Transverse colon (tissue), 4 donors: ENCODE results near the gene PLEKHA6.

Experiments
- EP300 ChIP-seq: sonication (generic); formaldehyde crosslinking; IDR thresholded peaks from one replicate; pipeline ENCODE4 v1.6.1; 2017; ENCODE audit warnings: antibody characterized with exemption, low read depth
- POLR2A ChIP-seq: fragments of 450-650 bp; IDR thresholded peaks from one replicate; pipeline ENCODE4 v1.6.1; 2016; ENCODE audit warnings: antibody characterized with exemption, mild to moderate bottlenecking, moderate library complexity
- POLR2AphosphoS5 ChIP-seq, 3 donors: sonication (generic); formaldehyde crosslinking; IDR thresholded peaks; one replicate each; pipeline ENCODE4 v1.6.1; 2016; ENCODE audit warnings: antibody characterized with exemption in 3 of 3
- TF ChIP-seq, protein P1 (sequence below), 5 experiments: fragments of 200-600 bp in 3 of 5; fragments of 450-650 bp in 2 of 5; sonication (generic) in 3 of 5; IDR thresholded peaks; 1 replicate in 2 of 5; 2 replicates in 3 of 5; pipeline ENCODE4 v1.5.1; 2016 to 2017; ENCODE audit warnings: antibody characterized with exemption in 5 of 5, inconsistent platforms in 3 of 5, mild to moderate bottlenecking in 2 of 5, moderate library complexity in 1 of 5

DNA sequence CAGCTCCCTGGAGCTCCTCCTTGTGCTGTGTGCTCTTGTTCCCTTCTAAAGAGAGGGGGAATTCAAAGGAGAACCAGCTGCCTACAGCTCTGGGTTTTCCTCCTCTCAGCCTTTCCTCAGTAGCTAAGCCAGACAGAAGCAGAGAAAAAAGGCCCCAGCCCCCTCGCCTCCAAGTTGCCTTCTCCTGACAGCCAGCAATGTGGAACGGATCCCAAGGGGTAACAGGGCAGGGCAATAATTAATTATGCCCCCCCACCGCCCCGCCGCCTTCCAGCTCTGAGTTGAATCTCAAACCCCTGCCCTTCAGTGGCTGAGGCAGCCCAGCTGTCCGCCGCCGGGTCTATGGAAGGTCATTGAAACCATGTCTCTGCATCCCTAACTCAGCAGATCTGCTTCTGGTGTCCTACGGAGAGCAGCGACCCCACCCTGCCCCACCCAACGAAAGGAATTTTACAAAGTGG lies 76.9 kb downstream of the PLEKHA6 start:
- no peak for TF ChIP-seq POLR2A
- no peak for TF ChIP-seq EP300
- TF ChIP-seq POLR2AphosphoS5 (IDR thresholded peaks at IDR 0.05) = no peak
- TF ChIP-seq, protein P1, sequence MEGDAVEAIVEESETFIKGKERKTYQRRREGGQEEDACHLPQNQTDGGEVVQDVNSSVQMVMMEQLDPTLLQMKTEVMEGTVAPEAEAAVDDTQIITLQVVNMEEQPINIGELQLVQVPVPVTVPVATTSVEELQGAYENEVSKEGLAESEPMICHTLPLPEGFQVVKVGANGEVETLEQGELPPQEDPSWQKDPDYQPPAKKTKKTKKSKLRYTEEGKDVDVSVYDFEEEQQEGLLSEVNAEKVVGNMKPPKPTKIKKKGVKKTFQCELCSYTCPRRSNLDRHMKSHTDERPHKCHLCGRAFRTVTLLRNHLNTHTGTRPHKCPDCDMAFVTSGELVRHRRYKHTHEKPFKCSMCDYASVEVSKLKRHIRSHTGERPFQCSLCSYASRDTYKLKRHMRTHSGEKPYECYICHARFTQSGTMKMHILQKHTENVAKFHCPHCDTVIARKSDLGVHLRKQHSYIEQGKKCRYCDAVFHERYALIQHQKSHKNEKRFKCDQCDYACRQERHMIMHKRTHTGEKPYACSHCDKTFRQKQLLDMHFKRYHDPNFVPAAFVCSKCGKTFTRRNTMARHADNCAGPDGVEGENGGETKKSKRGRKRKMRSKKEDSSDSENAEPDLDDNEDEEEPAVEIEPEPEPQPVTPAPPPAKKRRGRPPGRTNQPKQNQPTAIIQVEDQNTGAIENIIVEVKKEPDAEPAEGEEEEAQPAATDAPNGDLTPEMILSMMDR (IDR thresholded peaks at IDR 0.05) = no peak
